ENCODE data around the gene RUNX1. TPM values are rescaled to one million over a fixed set of nuclear protein-coding genes. Genes with fewer than 3 reads are reported as not detected.

RUNX1 gene
- total and polyA plus RNA-seq, 2 donors (not counting 3 experiments of a cell fraction or from before 2014, with no cell fraction given), result 4.6 to 17.9 TPM

GRCh38 chr21:35072557-35072956, 23.5 kb upstream of the RUNX1 start:
- Histone ChIP-seq H3K79me2 (ENCODE audit: control insufficient read depth, insufficient read depth, low read length) (no peaks in the 10 kb centered on the region), H2AFZ (ENCODE audit: low read depth, low read length) (no peak overlapping the region), H4K20me1 (replicated peaks; ENCODE audit: control insufficient read depth, extremely low read depth, insufficient read depth, low read length) (no peaks in the 10 kb centered on the region), H3K27ac (ENCODE audit: insufficient read depth, low read depth, low read length) (no peak overlapping the region), H3K9me1 (replicated peaks; ENCODE audit: control insufficient read depth, extremely low read depth, insufficient read depth, low read length) (no peaks in the 10 kb centered on the region), H3K4me2 (ENCODE audit: insufficient read depth, low read length) (no peak overlapping the region), H3K9me3 (replicated peaks; ENCODE audit: control insufficient read depth, insufficient read depth, low read length) (no peaks in the 10 kb centered on the region), H3K36me3 (ENCODE audit: control insufficient read depth in 2 of 2, extremely low read depth in 1 of 2, insufficient read depth in 2 of 2, low read length in 2 of 2) (no peaks in the 10 kb centered on the region), H3K27me3 (ENCODE audit: control insufficient read depth in 2 of 2, insufficient read depth in 2 of 2, low read length in 2 of 2) (no peaks in the 10 kb centered on the region), H3K4me3 (replicated peaks in 1 of 3; ENCODE audit: insufficient read depth in 1 of 3, low read depth in 1 of 3, low read length in 3 of 3) (no peak overlapping the region), H3K4me1 (ENCODE audit: control insufficient read depth, extremely low read depth, insufficient read depth, low read length) (peaks cover 10% of the 10 kb centered on the region), H3K9ac (replicated peaks; ENCODE audit: extremely low read depth, insufficient read depth, low read length) (no peak overlapping the region)
- FAIRE-seq, result no peak
- no TSS peak for BruUV-seq (replicated peaks)
- no peak for TF ChIP-seq POLR2AphosphoS5 (IDR thresholded peaks at IDR 0.05; ENCODE audit: insufficient read depth, low read depth, low read length)
- no peak for TF ChIP-seq POLR2A (IDR thresholded peaks at IDR 0.05; ENCODE audit: low read depth, low read length)
- TF ChIP-seq CTCF (IDR thresholded peaks at IDR 0.05; ENCODE audit: extremely low read depth in 1 of 2, insufficient read depth in 1 of 2, low read depth in 1 of 2, low read length in 2 of 2), result no peak
- TF ChIP-seq JUN (IDR thresholded peaks at IDR 0.05; ENCODE audit: borderline replicate concordance, insufficient read depth, insufficient read length, low read depth), result no peak
- TF ChIP-seq, protein P1, sequence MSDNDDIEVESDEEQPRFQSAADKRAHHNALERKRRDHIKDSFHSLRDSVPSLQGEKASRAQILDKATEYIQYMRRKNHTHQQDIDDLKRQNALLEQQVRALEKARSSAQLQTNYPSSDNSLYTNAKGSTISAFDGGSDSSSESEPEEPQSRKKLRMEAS (IDR thresholded peaks at IDR 0.05; ENCODE audit: insufficient read depth, insufficient read length), result no peak
- no peak for TF ChIP-seq FOS (IDR thresholded peaks at IDR 0.05; ENCODE audit: borderline replicate concordance, insufficient read depth, low read length)
- no peak for TF ChIP-seq MYC (IDR thresholded peaks at IDR 0.05; ENCODE audit: low read depth, low read length)
- TF ChIP-seq EZH2 (IDR thresholded peaks at IDR 0.05; ENCODE audit: borderline replicate concordance, low read depth, low read length, severe bottlenecking), result no peak
- TF ChIP-seq GATA2 (IDR thresholded peaks at IDR 0.05; ENCODE audit: insufficient read depth, insufficient read length, low read depth, low read length), result no peak
- DNase-seq (ENCODE audit: low read depth, low spot score), result no peak
- intact Hi-C loops (cut with micrococcal nuclease) (no loop called here), dilution Hi-C loops (cut with MboI; ENCODE audit: extremely low pct_ligation_motif_present, low sequenced_read_pairs) (no loop called here)
- POLR2A ChIA-PET, result no interaction called here
- CTCF ChIA-PET, result interaction anchor here (1.1 kb wide), 1 partner anchor 21 kb away, joined by 4 read pairs; no protein-coding TSS in a partner anchor

Data from endothelial cell of umbilical vein (primary cell).